ENCODE data around the gene CAGE1. TPM values are rescaled to one million over a fixed set of nuclear protein-coding genes. Genes with fewer than 3 reads are reported as not detected.
A peak's percentile ranks its signal among the peaks of the same experiment; 100 is the strongest.

CAGE1 gene
- total RNA-seq, 2 experiments from 2014 or later = 0.27 to 1.1 TPM

DNA sequence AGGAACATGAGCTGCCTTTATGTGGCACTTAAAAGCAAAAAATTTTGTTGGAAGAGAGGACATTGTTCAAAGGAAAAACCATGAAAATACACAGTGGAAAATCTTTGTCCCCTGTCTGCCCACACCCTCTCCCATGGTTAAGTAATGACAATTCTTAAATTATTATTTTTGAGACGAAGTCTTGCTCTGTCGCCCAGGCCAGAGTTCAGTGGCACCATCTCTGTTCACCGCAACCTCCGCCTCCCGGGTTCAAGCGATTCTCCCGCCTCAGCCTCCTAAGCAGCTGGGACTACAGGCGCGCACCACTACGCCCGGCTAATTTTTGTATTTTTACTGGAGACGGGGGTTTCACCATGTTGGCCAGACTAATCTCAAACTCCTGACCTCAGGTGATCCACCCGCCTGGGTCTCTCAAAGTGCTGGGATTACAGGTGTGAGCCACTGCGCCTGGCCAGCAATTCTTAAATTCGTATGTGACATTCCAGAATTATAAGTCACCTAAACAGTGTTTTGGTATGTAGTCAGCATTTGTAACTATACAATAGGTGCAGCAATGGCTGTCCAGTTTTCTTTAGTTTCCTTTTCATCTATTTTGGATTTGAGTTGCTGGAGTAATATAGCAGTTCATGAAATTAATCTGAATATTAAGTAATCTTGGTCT, 75.9 kb downstream of the CAGE1 start:
- TF ChIP-seq, protein P1, sequence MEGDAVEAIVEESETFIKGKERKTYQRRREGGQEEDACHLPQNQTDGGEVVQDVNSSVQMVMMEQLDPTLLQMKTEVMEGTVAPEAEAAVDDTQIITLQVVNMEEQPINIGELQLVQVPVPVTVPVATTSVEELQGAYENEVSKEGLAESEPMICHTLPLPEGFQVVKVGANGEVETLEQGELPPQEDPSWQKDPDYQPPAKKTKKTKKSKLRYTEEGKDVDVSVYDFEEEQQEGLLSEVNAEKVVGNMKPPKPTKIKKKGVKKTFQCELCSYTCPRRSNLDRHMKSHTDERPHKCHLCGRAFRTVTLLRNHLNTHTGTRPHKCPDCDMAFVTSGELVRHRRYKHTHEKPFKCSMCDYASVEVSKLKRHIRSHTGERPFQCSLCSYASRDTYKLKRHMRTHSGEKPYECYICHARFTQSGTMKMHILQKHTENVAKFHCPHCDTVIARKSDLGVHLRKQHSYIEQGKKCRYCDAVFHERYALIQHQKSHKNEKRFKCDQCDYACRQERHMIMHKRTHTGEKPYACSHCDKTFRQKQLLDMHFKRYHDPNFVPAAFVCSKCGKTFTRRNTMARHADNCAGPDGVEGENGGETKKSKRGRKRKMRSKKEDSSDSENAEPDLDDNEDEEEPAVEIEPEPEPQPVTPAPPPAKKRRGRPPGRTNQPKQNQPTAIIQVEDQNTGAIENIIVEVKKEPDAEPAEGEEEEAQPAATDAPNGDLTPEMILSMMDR (conservative IDR thresholded peaks at IDR 0.05; ENCODE audit: low read length) = no peak
- no peak for TF ChIP-seq EZH2phosphoT487 (IDR thresholded peaks at IDR 0.05; ENCODE audit: borderline replicate concordance, low read depth, low read length)
- H3K9me3 ChIP-seq (ENCODE audit: low read length) = no peaks in the 10 kb centered on the region
- POLR2A ChIA-PET = interaction anchor here (0.7 to 1.4 kb wide), 9 partner anchors 9 to 76 kb away, joined by 3 to 6 read pairs (median 4); partner anchors contain the start of genes CAGE1 and RIOK1
- H3K36me3 ChIP-seq (ENCODE audit: insufficient read depth, low read length) = peaks cover 25% of the 10 kb centered on the region
- H3K4me1 ChIP-seq (ENCODE audit: insufficient read depth, low read length, poor library complexity, severe bottlenecking) = peaks cover 26% of the 10 kb centered on the region
- TSS peak; percentile 99 for BruUV-seq (replicated peaks)
- CTCF ChIA-PET (ENCODE audit: unreplicated experiment) = interaction anchor here (1.0 kb wide), 1 partner anchor 12 kb away, joined by 3 read pairs; no protein-coding TSS in a partner anchor
- H3K9me2 ChIP-seq (ENCODE audit: insufficient read depth, low read length) = no peaks in the 10 kb centered on the region
- peak overlapping the region; percentile 98 for H3K4me3 ChIP-seq (ENCODE audit: low read depth, low read length, poor library complexity, severe bottlenecking)
- peak overlapping the region; percentile 88 for H2AFZ ChIP-seq (ENCODE audit: low read length)
- intact Hi-C loops (cut with micrococcal nuclease; ENCODE audit: unreplicated experiment) = loop anchor here (1.0 kb wide), 1 partner anchor 76 kb away; the partner anchor contains the start of genes CAGE1 and RIOK1
- H3K27ac ChIP-seq (ENCODE audit: low read depth, low read length, poor library complexity, severe bottlenecking) = peak overlapping the region; percentile 77
- no peak for DNase-seq (ENCODE audit: low spot score)
- H3K4me2 ChIP-seq (ENCODE audit: low read length) = peak overlapping the region; percentile 94
- peaks cover 44% of the 10 kb centered on the region for H3K79me2 ChIP-seq (ENCODE audit: insufficient read depth, low read depth, low read length)
- peaks cover 9% of the 10 kb centered on the region for H4K20me1 ChIP-seq (ENCODE audit: insufficient read depth, low read length)

DNA sequence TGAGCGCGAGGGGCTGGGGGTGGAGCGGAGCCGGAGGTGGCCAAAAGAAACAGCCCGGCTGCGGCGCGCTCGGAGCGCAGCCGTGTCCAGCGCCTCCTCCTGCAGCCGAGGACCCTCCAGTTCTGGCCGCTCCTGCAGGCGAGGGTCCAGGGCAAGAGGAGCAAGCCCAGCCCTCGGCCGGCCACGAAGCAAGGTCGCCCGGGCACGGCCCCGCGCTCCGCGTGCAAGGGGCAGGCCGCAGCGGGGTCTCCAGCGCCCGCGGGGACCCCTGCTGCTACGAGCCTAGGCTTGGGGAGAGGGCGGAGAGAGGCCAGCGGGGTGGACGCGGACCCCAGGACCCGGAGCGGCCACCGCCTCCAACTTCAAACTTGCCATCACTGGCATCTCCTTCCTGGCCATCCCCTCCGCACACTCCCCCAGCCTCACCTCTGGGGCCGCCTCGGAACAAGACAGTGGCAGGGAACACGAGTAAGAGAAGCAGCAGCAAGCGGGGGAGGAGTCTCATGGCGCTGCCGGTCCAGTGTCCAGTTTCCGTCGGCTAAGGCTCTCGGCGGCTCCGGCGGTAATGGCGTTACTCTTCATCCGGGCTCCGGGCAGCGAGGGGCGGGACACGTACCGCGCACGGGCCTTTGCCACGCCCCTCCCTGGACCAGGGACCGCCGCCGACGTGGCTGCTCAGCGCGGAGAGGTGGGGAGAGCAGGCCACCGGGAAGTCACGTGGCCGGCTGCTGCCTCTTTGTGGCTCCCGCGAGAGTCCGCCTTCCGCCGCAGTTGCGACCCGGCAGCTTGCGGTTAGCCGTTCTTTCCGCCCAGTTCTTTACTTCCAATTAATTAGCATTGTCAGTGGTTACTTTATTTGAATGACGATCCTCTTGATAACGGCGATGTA, 76.7 kb downstream of the CAGE1 start, which contains the start of gene SSR1:
Gene SSR1, minus strand, starts transcription at position 584 of the 889 bp plus-strand sequence. Its CDS starts 79 bp downstream, at position 505.
- Histone ChIP-seq H2AFZ (ENCODE audit: low read length) (peak within 1 kb of the TSS; percentile 88), H3K9me2 (ENCODE audit: insufficient read depth, low read length) (no peaks in the 10 kb centered on the region), H4K20me1 (ENCODE audit: insufficient read depth, low read length) (peaks cover 9% of the 10 kb centered on the region), H3K79me2 (ENCODE audit: insufficient read depth, low read depth, low read length) (peaks cover 51% of the 10 kb centered on the region), H3K4me1 (ENCODE audit: insufficient read depth, low read length, poor library complexity, severe bottlenecking) (peaks cover 26% of the 10 kb centered on the region), H3K9me3 (ENCODE audit: low read length) (no peaks in the 10 kb centered on the region), H3K4me2 (ENCODE audit: low read length) (peak within 1 kb of the TSS; percentile 94), H3K27ac (ENCODE audit: low read depth, low read length, poor library complexity, severe bottlenecking) (peak within 1 kb of the TSS; percentile 77), H3K4me3 (ENCODE audit: low read depth, low read length, poor library complexity, severe bottlenecking) (peak within 1 kb of the TSS; percentile 98), H3K36me3 (ENCODE audit: insufficient read depth, low read length) (peaks cover 33% of the 10 kb centered on the region)
- ChIA-PET POLR2A (interaction anchor here (0.6 to 1.4 kb wide), 8 partner anchors 9 to 204 kb away, joined by 3 to 5 read pairs (median 4); partner anchors contain the start of genes CAGE1 and RIOK1), CTCF (ENCODE audit: unreplicated experiment) (interaction anchor here (0.6 to 1.0 kb wide), 2 partner anchors 13 to 561 kb away, joined by 3 to 12 read pairs; no protein-coding TSS in a partner anchor)
- TF ChIP-seq EZH2phosphoT487 (IDR thresholded peaks at IDR 0.05; ENCODE audit: borderline replicate concordance, low read depth, low read length) = no peak
- TF ChIP-seq, protein P1 (conservative IDR thresholded peaks at IDR 0.05; ENCODE audit: low read length) = no peak
- peak; percentile 97 for DNase-seq (ENCODE audit: low spot score)
- intact Hi-C loops (cut with micrococcal nuclease; ENCODE audit: unreplicated experiment) = loop anchor here (1.0 kb wide), 1 partner anchor 76 kb away; the partner anchor contains the start of genes CAGE1 and RIOK1
- no TSS peak for BruUV-seq (replicated peaks)

Data from OCI-LY7 (cell line).